Keratinocyte (primary cell): ENCODE results near the gene GLG1.
"Not testable (repeated sequence)": the region's sequence is repeated elsewhere in the genome, so short reads cannot be mapped to it uniquely, and the experiment has no call there.

Experiments
- CTCF ChIP-seq, 3 experiments: IDR thresholded peaks in 1 of 3; conservative IDR thresholded peaks in 1 of 3; optimal IDR thresholded peaks in 1 of 3; 2 replicates in 2 of 3; 3 replicates in 1 of 3; pipeline versions ENCODE3 to v1.5.1; 2011; ENCODE audit warnings: low read length in 3 of 3, mild to moderate bottlenecking in 3 of 3, moderate library complexity in 2 of 3, control low read depth in 1 of 3, inconsistent platforms in 1 of 3; ENCODE audit not compliant: insufficient read depth in 2 of 3; ENCODE audit errors: extremely low read depth in 1 of 3
- EZH2 ChIP-seq: IDR thresholded peaks from one replicate; pipeline ENCODE4 v1.6.1; 2012; ENCODE audit warnings: inconsistent platforms, mild to moderate bottlenecking, low read length, moderate library complexity

GRCh38 chr16:74652883-74653282 is 46.0 kb upstream of the GLG1 start:
- TF ChIP-seq CTCF (optimal IDR thresholded peaks at IDR 0.05 in 1 of 3, IDR thresholded peaks at IDR 0.05 in 1 of 3, conservative IDR thresholded peaks at IDR 0.05 in 1 of 3; ENCODE audit: extremely low read depth in 1 of 3, insufficient read depth in 2 of 3, low read length in 3 of 3); EZH2: not testable (repeated sequence)
